IPS DF 19.7 (cell line): Measurements from ENCODE around the gene ZBTB24.

ENCODE experiments used
- DNase-seq: peaks from one replicate; pipeline ENCODE4 v3.0.0-alpha.2; 2013; ENCODE audit warnings: low read depth, low spot score

ZBTB24 gene

DNA sequence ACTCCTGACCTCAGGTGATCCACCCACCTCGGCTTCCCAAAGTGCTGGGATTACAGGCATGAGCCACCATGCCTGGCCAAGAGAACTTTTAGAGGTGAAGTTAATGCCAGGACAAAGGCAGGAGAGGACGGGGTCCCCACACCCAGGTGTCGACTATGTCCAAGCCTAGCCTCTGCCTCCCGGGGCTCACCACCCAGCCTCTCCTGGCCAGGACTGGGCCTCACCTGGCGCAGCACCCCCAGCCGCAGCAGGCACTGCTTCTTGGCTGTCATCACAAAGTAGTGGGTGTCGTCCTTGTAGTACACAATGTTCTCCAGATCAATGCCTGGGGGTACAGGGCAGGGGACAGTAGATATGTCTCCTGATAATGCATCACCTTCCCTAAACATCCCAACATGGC is 31.6 kb downstream of the ZBTB24 start:
- no peak for DNase-seq

DNA sequence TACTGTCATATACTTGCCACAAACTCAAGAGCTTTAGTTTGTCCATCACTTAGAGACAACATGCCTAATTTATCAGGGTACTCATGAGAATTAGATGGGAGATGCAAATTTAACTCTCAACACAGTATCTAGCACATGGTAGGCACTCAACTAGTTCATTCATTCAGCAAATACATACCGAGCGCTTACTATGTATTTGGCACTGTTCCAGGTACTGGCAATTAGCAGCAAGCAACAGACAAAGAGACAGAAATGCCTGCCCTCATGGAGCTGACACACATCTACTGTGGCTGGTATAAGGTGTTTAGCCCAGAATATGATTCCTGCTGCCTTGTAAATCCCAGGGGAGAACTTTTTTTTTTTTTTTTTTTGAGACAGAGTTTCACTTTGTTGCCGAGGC is 32.2 kb downstream of the ZBTB24 start:
- no peak for DNase-seq

DNA sequence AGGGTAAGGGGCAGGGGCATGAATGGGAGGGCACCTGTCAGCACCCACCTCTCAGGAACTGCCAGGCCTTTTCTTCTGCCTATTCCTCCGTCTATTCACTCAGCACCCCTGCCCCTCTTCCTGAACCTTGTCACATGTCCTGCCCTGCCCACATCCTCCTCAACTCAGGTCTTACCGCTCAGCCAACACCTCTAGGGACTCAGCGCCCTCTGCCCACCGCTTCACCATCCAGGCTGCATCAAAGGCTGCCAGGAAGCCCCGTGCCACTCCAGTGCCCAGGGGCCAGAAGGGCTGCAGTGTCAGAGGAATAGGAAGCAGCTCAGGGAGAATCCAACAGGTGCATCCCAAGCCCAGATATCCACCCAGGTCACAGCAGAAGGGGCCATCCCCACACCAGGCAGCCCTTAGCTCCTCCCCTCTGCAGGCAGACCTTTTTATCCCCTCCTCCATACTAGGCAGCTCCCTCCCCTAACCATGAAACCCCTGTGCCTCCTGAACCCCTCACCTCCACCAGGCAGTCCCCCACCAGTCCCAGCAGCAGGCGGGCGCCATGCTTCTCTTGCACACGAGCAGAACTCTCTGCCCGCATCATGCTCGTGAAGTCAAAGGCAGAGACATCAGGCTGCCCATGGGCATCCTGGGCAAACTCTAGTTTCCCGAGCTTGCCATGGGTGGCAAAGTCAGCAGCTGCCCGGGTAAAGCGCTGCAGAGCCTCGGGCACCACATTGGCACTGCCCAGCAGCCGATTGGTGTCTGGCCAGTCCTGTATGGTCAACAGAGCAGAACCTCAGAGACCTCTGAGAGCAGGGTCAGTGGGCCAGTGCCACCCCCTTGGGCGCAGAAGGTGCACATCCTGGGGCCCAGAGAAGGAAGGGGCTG is 33.0 kb downstream of the ZBTB24 start:
- no peak for DNase-seq

DNA sequence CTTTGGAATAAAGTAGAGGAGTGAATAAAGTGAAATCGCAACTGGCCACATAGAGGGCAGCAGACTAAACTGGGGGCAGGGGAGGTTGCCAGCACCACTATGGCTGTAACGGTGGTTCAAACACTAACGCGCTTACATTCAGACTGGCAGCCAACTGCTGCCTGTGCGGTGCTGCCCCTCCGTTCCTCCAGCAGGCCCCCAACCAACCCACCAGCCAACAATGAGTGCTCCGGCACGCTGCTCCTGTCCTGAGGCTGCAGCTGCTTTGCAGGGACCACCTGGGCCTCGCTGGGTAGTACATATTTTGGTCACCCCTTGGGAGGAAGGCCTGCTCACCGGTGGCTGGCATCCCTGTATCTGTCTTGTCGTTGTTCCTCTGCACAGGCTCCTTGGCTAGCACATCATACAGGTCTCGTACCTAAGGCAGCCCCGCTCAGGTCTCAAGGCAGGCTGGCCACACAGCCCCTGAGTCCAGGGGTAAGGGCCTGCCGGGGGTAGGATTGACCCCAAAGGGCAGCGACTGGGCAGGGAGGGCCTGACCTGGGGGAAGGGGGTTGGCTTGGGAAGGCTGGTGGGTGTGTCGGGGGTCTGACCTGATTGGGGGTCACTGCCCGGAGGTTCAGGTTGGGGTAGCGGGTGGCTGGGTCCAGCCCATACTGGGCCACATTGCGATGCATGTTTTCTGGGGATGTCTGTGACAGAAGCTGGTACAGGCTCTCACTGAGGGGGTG is 33.8 kb downstream of the ZBTB24 start:
- DNase-seq, result no peak

DNA sequence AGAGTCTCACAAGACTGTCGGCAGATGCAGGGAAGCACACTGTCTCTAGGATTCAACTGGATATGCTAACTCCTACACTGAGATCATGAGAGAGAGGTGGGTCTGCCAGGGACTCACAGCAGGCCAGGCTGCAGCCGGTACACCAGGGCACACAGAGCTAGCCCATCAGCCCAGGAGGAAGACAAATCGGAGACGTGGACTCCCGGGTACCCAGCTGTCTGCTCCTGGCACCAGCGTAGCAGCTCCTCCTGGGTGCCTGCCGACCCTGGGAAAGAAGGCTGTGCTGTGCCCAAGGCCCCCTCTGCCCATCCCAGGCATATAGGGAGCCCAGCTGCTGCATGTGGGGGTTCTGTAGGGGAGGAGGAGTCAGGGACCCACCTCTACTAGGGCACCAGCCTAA is 34.4 kb downstream of the ZBTB24 start:
- DNase-seq, result no peak

DNA sequence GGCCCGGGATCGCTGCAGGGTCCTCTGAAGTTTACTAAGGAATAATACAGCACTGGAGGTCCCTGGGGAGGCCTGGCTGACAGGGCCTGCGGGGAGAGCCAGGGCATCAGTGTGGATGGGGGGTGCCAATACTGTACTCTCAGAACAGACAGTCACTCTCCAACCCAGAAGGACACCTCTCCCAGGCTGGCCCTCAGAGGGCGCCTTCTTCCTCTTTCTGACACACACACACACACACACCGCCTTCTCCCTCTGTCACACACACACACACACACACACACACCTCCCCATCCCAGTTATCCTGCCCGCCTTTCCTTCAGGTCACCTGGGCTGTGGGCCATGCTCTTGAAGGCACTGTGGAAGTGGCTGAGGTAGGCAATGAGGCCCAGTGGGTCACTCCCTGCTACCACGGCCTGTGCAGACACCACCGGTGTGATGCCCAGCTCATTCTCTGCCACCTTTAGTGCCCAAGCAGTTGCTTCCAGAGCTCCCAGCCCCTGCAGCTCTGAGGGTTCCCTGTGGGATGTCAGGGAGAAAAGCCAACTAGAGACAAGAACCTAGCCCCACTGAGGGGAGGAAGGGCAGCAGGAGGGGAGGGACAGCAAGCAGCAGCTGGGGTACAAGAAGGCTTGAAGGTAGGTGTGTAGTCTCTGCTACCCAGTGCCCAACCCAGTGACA is 35.0 kb downstream of the ZBTB24 start:
- DNase-seq, result no peak

DNA sequence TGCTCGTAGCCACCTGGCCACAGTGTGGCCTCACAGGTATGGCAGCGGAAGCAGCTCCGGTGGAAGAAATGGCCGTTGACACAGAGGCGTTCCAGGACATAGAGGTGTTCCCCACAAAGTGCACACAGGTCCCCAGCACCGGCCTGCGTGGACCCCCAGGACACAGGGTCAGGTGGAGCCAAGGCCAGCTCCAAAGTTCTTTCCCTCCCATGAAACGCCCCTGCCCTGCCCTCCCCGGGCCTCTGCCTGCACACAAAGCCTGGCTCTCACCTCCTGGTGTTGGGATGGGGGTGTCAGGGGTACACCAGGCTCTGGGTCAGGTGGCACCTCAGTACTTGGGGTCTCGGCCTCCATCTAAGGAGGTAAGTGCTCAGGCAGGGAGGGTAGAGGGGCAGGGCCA is 35.9 kb downstream of the ZBTB24 start:
- no peak for DNase-seq

DNA sequence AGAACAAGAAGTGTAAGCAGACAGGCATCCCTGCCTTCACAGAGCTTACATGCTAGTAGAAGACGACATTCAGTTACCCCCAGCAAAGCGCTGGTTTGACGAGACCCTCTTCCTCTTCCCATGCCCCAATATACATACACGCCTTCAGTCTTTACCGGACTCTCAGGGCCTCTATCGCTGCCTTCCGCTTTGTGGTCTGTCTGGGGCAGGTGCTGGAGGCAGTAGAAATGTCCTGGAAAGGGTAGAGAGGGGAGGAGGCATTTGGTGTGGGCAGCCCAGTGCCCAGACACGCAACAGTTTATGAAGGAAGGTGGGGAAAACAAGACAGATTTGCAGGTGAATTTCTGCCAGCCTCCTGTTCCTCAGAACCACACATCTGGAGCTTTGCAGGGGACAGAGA is 36.5 kb downstream of the ZBTB24 start:
- no peak for DNase-seq

DNA sequence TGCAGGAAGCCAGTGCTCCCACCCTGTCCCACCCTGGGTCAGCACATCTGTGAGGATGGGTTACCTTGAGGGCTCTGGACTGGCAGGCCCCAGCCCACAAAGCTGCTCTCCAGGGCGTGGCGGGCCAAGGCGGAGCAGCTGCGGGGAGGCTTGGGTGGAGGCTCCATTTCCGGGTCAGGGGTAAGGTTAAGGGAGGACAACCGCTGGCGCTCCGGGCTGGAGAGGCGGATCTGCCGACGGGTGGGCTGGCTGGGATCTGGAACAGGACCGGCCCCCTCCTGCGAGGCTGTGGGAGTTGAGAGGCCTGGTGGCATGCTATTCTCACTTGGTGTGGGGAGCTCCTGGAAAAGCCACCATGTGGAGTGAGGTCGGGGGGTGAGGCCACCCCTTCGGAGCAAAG is 36.9 kb downstream of the ZBTB24 start:
- no peak for DNase-seq

DNA sequence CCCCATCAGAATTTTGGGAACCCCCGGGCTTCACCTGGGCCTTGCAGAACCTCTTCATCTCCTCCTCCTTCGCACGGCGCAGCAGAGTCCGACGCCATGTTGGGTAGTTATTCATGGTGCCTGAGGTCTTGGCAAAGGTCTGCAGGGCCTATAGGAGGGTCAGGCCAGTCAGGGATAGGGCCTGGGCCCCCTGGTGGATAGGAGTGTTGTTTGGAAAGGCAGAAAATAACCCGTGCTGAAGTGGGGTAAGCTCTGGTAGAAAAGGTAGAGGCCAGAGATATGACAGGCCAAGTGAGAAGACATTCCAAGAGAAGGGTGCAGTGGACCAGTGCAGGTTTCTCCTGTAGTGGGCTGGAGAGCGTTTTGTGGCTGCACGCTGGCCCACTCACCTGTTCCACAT is 37.6 kb downstream of the ZBTB24 start:
- no peak for DNase-seq

DNA sequence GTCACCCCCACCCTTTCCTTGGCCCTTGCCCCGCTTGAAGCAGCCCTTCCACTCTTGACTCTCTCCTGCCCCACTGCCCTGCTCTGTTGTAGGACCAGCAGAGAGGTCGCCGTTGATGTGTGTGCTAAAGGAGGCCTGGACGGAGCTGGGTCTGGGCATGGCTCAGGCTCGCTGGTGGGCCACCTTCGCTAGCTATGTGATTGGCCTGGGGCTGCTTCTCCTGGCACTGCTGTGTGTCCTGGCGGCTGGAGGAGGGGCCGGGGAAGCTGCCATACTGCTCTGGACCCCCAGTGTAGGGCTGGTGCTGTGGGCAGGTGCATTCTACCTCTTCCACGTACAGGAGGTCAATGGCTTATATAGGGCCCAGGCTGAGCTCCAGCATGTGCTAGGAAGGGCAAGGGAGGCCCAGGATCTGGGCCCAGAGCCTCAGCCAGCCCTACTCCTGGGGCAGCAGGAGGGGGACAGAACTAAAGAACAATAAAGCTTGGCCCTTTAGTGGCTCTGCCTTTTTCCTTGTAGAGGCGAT is 39.5 kb downstream of the ZBTB24 start:
- no peak for DNase-seq

DNA sequence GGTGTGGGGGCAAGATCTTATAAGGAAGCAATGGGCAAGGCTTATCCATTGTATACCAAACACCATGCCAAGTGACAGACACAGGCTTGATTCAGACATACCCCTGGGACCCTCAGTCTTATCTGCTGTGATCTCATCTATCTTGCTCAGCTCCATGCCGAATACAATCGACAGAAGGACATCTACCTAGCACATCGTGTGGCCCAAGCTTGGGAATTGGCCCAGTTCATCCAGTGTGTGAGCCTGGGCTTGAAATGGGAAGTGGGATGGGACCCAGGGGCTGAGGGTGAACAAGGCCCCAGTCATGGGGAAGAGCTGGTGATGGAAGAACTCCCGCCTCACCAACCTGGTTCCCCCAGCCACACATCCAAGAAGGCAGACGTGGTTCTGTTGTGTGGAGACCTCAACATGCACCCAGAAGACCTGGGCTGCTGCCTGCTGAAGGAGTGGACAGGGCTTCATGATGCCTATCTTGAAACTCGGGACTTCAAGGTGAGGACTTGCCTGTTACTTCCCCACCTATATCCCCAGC is 40.6 kb downstream of the ZBTB24 start:
- DNase-seq, result no peak

DNA sequence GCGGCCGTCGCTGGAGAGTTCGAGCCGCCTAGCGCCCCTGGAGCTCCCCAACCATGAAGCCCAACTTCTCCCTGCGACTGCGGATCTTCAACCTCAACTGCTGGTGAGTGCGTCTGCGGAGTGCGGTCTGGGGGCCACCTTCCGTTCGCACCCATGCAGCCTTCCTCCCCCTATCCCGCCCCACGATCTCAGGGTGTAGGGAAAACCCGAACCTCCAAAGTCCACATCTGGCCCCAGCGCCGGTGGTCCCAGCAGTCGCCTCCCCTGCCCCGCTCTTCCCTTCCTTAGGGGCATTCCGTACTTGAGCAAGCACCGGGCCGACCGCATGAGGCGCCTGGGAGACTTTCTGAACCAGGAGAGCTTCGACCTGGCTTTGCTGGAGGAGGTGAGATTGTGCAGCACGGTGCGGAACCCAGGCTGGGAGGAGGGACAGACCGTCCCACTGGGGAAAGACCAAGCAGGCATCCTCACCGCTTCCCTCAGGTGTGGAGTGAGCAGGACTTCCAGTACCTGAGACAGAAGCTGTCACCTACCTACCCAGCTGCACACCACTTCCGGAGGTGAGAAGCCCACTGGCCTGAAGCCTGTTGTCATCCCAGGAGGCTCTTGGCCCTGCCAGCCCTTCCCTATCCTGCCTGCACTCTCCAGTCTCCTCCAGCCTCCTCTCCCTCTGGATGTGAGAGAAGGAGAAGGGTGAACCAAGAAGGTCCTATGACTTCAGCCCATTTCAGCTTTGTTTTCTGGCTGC is 41.8 kb downstream of the ZBTB24 start:
- no peak for DNase-seq

DNA sequence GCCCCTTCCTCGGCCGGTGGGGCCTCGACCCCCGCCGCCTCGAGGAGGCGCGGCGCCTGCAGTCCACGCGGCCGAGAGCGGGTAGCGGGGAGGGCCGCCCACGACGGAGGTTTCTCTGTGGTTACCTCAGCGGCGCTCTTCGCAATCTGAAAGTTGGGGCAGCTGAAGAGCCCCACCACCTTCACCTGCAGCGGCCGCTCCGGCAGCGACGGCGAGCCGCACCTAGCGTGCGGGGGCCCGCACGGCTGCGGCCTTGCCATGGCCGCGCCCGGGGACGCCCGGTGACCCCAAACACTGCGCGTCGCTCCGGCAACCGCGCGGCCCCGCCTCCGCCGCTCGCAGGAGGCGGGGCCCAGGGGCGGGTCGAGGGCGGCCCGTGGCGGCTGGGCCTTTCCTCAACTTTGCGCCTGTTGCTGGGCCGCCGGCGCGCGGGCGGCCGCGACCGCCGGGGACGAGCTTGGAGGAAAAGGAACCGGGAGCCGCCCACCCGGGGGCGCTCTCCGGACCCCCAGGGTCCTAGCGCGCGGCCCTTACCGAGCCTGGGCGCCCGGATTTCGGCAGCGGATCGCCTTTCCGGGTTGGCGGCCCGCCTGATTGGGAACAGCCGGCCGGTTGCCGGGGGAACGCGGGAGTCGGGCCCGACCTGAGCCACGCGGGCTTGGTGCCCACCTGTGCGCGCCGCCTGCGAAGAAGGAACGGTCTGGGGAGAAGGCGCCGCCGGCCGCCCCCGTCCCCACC is 42.5 kb downstream of the ZBTB24 start, which contains the start of the genes PPIL6 and SMPD2:
TSS of gene PPIL6 (minus strand) at position 298 of the 738 bp plus-strand sequence. CDS start at position 260, 38 bp downstream.
TSS of gene SMPD2 (plus strand) at position 394 of the 738 bp plus-strand sequence. CDS start 398 bp downstream, outside the sequence.
- no peak for DNase-seq

DNA sequence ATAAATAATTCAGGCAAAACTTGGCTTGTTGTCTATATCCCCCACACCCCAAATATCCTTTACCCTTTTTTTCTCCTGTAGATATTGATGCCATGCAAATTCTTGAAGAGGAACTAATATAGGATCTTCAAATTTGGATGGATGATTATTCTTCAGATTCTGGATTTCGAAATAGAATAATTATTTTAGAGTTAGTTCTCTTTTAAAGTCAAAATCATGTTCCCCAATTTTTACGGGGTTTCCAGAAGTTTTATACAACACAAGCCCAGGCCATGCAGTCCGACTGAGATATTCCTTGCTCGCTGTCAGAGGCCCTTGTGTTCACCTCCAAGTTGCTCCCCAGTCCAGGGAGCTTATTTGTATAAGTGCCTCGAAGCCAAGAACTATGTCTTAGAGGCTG is 47.0 kb downstream of the ZBTB24 start:
- DNase-seq, result no peak

DNA sequence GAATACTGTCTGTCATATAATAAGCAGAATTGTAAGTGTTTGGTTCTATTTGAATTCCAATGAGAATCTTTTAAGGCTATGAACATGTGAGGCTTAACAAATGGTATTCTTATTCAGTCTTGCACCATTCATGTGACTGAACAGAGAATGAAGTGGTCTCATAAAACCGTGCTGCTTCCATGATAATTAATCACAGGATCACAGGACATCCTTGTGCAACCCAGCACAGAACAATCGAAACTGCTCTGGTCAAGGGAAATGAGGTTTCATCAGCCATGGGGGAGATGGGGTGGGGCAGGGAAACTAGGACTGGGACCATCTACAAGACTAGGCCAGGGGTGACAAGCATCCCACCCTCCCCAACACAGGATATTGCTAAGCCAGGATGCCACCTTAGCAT is 48.6 kb downstream of the ZBTB24 start:
- no peak for DNase-seq

DNA sequence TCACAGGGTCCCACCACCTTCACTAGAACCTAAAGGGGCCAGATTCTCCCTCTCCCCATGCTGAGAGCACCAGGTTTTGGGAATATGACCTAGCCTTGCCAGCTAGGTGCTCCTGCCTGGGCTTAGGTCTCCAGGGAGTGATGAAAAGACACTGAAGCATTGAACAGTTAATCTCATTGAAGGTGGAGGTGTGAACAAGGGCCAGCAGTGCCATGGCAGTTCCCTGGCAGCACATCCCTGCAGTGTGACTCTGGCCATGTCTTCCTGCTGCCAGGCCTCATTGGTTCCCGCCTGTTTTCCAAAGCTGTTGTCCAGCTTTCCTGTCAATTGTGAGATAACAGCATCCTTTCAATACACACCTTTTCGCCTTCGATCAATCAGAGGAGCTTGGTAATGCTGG is 53.5 kb downstream of the ZBTB24 start:
- DNase-seq, result no peak

DNA sequence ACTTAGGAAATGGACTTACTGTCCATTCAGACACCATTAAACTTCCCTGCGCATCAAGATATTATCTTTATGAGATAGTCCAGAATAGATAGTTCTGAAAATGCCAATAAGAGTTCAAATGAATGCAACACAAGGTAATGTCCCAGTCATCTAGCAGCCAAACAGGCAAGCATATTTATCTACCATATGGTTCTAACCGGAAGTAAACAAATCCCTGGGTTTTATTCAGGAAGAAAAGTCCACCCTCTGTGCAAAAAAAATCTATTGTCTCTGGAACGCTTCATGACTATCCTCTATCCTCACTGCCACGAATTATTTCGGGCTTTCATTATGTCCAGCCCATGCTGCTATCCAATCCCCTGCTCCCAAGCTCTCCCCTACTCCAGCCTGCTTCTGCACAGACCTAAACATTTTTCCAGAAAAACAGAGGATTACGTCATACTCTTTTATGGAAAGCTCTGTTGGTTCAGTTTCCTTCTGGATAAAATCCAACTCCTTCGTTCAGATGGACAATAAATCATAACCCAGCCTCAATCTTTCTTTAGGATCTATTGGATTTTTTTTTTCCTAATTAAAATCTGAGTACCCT is 54.0 kb downstream of the ZBTB24 start:
- no peak for DNase-seq

DNA sequence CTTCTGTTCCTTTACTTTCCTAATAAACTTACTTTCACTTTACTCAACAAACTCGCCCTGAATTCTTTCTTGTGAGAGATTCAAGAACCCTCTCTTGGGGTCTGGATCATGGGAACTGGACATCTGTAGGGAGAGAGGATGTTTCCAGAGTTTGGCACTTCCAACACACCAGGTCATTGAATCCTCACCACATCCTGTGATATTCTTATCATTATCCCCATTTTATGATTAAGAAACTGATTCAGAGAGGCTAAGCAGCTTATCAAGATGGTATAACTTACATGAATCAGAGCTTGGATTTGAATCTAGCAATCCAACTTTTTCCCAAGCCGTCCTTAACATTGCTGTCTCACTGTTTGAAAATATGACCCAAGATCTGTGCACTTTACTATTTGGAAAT is 58.1 kb downstream of the ZBTB24 start:
- no peak for DNase-seq

DNA sequence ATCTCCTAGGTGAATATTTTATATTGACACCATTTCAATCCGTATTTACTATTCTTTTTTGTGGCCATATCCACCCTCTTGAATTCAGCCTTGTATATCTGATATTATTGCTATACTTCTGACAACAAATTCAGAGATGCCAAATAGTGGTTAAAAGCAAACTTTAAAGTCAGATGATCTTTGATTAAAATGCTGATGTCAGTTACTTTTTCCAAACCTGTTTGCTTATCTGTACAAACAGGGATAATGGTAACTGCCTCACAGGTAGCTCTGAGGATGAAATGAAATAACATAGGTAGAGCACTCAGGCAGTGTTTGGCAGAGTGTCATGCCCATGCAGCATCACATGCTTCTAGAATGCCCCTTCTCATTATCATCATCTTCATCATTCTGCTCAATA is 61.8 kb downstream of the ZBTB24 start:
- DNase-seq, result no peak
